ENCODE data around the gene BEGAIN.

GRCh38 chr14:100551056-100551455, 36.2 kb downstream of the BEGAIN start:
- TF ChIP-seq CTCF (IDR thresholded peaks at IDR 0.05; ENCODE audit: low read depth, low read length, poor library complexity, severe bottlenecking) (no peak), EZH2phosphoT487 (IDR thresholded peaks at IDR 0.05; ENCODE audit: borderline replicate concordance, low read length) (no peak)

Measured in DOHH2 (cell line).